Activated CD8-positive, alpha-beta memory T cell treated with anti-CD3 and anti-CD28 coated beads, Interleukin-2, amount 50 U/mL, for 1 hour (primary cell): Measurements from ENCODE around the gene PPARD.

Source experiments
- DNase-seq: peaks from one replicate; pipeline ENCODE4 v3.0.0-alpha.2; 2020; ENCODE audit errors: extremely low read depth

Gene PPARD

GRCh38 chr6:35354361-35355135, 12.2 kb downstream of the PPARD start:
- no peak for DNase-seq

- DNase-seq, result no peak
Observed at GRCh38 chr6:35356391-35356790, 14.0 kb downstream of the PPARD start.

GRCh38 chr6:35357677-35358076, 15.3 kb downstream of the PPARD start:
- DNase-seq, result no peak

GRCh38 chr6:35358086-35358485, 15.7 kb downstream of the PPARD start:
- no peak for DNase-seq

GRCh38 chr6:35359346-35359743, 17.0 kb downstream of the PPARD start:
- no peak for DNase-seq

GRCh38 chr6:35359744-35360348, 17.5 kb downstream of the PPARD start:
- no peak for DNase-seq

GRCh38 chr6:35360349-35361138, 18.2 kb downstream of the PPARD start:
- DNase-seq, result no peak

GRCh38 chr6:35362200-35362599, 19.8 kb downstream of the PPARD start:
- DNase-seq, result no peak

- no peak for DNase-seq
Observed at GRCh38 chr6:35363293-35363750, 21.0 kb downstream of the PPARD start.

GRCh38 chr6:35365594-35366203, 23.3 kb downstream of the PPARD start:
- DNase-seq, result no peak

- DNase-seq, result no peak
Observed at GRCh38 chr6:35366204-35366596, 23.8 kb downstream of the PPARD start.

- DNase-seq, result no peak
Observed at GRCh38 chr6:35367646-35368037, 25.3 kb downstream of the PPARD start.

GRCh38 chr6:35368038-35368887, 25.9 kb downstream of the PPARD start:
- DNase-seq, result no peak

- peak; percentile 20 for DNase-seq
Observed at GRCh38 chr6:35370124-35370741, 27.9 kb downstream of the PPARD start.

GRCh38 chr6:35370785-35371493, 28.6 kb downstream of the PPARD start:
- no peak for DNase-seq

- no peak for DNase-seq
Observed at GRCh38 chr6:35371494-35372262, 29.3 kb downstream of the PPARD start.

- DNase-seq, result no peak
Observed at GRCh38 chr6:35372633-35373032, 30.3 kb downstream of the PPARD start.

GRCh38 chr6:35376281-35376680, 33.9 kb downstream of the PPARD start:
- DNase-seq, result no peak

- no peak for DNase-seq
Observed at GRCh38 chr6:35377002-35377401, 34.6 kb downstream of the PPARD start.
